Stimulated activated CD4-positive, alpha-beta T cell treated with anti-CD3 and anti-CD28 coated beads, Interleukin-15, amount 100 ng/mL, for 1 hour (primary cell): ENCODE measurements around the gene AP1S1.
"Not testable (repeated sequence)": the region's sequence is repeated elsewhere in the genome, so short reads cannot be mapped to it uniquely, and the experiment has no call there.

Experiments
- DNase-seq, 2 donors: peaks; one replicate each; pipeline ENCODE4 v3.0.0-alpha.2; 2020; ENCODE audit warnings: low read depth in 1 of 2, low spot score in 1 of 2

AP1S1 gene

GRCh38 chr7:101199522-101199921 is 45.2 kb downstream of the AP1S1 start:
- not testable (repeated sequence) for DNase-seq

GRCh38 chr7:101200504-101200861 is 46.2 kb downstream of the AP1S1 start:
- no peak for DNase-seq

DNA sequence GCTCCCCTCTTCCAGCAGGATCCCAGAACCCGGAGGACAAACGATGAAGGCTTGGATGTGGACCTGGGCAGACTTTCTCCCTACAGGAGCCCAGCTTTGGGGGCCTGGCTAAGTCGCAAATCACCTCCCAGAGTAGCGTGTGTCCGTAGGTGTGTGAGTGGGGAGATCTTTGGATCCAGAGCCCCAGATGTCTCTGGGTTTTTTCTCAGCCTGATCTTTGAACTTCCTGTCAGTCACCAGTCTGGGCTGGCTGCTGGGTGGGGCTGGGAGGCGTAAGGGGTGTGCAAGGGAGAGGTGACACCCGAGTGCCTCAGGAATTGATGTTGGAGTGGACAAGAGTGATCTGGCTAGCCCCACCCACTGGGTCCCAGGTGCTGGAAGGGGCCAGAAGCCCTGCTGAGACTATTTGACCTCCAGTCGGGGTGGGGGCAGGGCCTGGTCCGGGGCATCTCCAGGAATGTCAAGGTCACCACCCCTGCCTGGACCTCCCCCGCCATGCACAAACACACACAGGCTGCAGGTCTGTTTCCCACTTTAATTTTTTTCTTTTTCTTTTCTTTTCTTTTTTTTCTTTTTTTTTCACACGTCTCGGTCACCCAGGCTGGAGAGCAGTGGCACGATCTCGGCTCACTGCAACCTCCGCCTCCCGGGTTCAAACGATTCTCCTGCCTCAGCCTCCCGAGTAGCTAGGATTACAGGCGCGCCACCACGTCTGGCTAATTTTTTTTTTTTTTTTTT is 46.8 kb downstream of the AP1S1 start, which contains the start of gene MOGAT3:
MOGAT3 (minus strand) TSS at position 175 of the 738 bp plus-strand sequence. CDS start 182 bp downstream, outside the sequence.
- DNase-seq: no peak

GRCh38 chr7:101201695-101202602 is 47.7 kb downstream of the AP1S1 start:
- DNase-seq: no peak

- no peak for DNase-seq
These were observed 48.3 kb downstream of the AP1S1 start for GRCh38 chr7:101202603-101202918.

DNA sequence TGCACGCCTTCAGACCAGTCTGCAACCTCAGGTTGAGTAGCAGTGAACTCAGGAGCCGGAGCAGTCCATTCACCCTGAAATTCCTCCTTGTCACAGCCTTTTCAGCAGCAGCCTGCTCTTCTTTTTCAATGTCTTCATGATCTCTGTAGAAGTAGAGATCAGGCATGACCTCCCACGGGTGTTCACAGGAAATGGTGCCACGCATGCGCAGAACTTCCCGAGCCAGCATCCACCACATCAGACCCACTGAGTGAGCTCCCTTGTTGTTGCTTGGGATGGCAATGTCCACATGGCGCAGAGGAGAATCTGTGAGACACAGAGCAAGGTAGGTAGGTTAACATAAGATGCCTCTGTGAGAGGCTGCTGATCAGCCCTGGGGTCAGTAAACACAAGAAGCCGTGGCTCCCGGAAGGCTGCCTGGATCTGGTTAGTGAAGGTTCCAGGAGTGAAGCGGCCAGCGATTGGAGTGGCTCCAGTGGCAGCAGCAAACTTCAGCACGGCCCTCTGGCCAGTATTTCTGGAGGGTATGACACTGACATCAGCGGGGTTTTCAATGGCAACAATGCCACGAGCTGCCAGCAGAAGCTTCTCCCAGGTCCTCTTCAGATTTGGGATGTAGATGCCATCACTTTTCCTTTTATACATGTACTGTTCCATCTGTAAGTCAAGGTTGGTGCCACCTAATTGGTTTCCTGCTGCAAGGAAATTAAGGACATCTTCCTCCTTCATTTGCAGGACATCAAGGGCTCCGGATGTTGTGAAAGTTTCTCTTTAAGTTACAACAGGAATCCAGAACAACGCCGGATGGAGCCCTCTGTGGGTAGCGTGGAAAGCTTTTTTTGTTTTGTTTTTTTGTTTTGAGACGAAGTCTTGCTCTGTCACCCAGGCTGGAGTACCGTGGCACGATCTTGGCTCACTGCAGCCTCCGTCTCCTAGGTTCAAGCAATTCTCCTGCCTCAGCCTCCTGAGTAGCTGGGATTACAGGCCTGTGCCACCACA is 49.8 kb downstream of the AP1S1 start:
- DNase-seq: not testable (repeated sequence)

- DNase-seq: no peak
These were observed 51.8 kb downstream of the AP1S1 start for GRCh38 chr7:101205901-101206664.

DNA sequence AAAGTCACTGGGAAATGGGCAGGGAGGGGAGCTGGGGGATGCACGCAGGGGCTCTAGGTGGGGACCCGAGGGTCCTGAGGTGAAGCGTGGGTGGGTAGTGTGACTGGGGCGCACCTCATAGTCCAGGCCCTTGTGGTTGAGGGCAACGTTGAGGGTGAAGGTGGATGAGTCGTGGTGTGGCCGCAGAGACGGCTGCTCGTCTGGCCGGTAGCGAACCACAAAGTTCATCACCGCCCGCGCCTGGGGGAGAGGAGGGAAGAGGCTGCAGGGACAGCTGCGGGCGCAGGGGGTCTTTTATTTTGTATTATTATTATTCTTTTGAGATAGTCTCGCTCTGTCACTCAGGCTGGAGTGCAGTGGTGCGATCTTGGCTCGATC is 52.4 kb downstream of the AP1S1 start:
- no peak for DNase-seq

- no peak for DNase-seq
These were observed 53.2 kb downstream of the AP1S1 start for GRCh38 chr7:101207459-101207858.

GRCh38 chr7:101208794-101209193 is 54.5 kb downstream of the AP1S1 start:
- no peak for DNase-seq

- DNase-seq: no peak
These were observed 55.9 kb downstream of the AP1S1 start for GRCh38 chr7:101210143-101210542.
